Neuronal stem cell (in vitro differentiated cells): ENCODE results near the gene MYO3B.

Source experiments
- DNase-seq: peaks from one replicate; pipeline ENCODE4 v3.0.0-alpha.2; 2013; ENCODE audit warnings: low spot score
- H2AFZ ChIP-seq: one replicate; pipeline ENCODE4 v1.6.1; 2013; ENCODE audit warnings: mild to moderate bottlenecking, low read length, inconsistent platforms
- H2AK5ac ChIP-seq: 2 replicates; pipeline ENCODE4 v1.6.1; 2013; ENCODE audit warnings: low read depth, mild to moderate bottlenecking, inconsistent platforms, low read length, moderate library complexity, mixed read lengths
- H2BK120ac ChIP-seq: 2 replicates; pipeline ENCODE4 v1.6.1; 2013; ENCODE audit warnings: low read depth, mild to moderate bottlenecking, inconsistent platforms, low read length, moderate library complexity, mixed read lengths
- H2BK12ac ChIP-seq: one replicate; pipeline ENCODE4 v1.6.1; 2013; ENCODE audit warnings: low read length, inconsistent platforms
- H2BK15ac ChIP-seq: 2 replicates; pipeline ENCODE4 v1.6.1; 2013; ENCODE audit warnings: mild to moderate bottlenecking, low read length, inconsistent platforms, mixed read lengths
- H2BK5ac ChIP-seq: one replicate; pipeline ENCODE4 v1.6.1; 2013; ENCODE audit warnings: inconsistent platforms, mild to moderate bottlenecking, low read length, moderate library complexity
- H3K14ac ChIP-seq: one replicate; pipeline ENCODE4 v1.6.1; 2013; ENCODE audit warnings: low read length, inconsistent platforms
- H3K18ac ChIP-seq: 2 replicates; pipeline ENCODE4 v1.6.1; 2013; ENCODE audit warnings: low read length, inconsistent platforms
- H3K23ac ChIP-seq: 2 replicates; pipeline ENCODE4 v1.6.1; 2013; ENCODE audit warnings: low read depth, mild to moderate bottlenecking, mixed read lengths, low read length, inconsistent platforms; ENCODE audit not compliant: poor library complexity
- H3K27ac ChIP-seq: replicated peaks from 3 replicates; pipeline ENCODE4 v1.5.1; 2013; ENCODE audit warnings: low read length, inconsistent platforms
- H3K27me3 ChIP-seq, 3 experiments: 2 replicates each; pipeline ENCODE4 v1.6.1; 2013; ENCODE audit warnings: low read length in 3 of 3, mild to moderate bottlenecking in 2 of 3, inconsistent platforms in 1 of 3, low read depth in 1 of 3, mixed read lengths in 1 of 3, moderate library complexity in 1 of 3; ENCODE audit not compliant: control insufficient read depth in 3 of 3, insufficient read depth in 3 of 3
- H3K36me3 ChIP-seq, 2 donors: replicated peaks in 1 of 2; 2 replicates each; pipeline ENCODE4 v1.6.1; 2013; ENCODE audit warnings: low read length in 2 of 2; ENCODE audit not compliant: control insufficient read depth in 2 of 2, insufficient read depth in 2 of 2
- H3K4ac ChIP-seq: 2 replicates; pipeline ENCODE4 v1.6.1; 2013; ENCODE audit warnings: inconsistent platforms, mild to moderate bottlenecking, low read length, moderate library complexity
- H3K4me1 ChIP-seq, 2 donors: 1 replicate in 1 of 2; 2 replicates in 1 of 2; pipeline ENCODE4 v1.6.1; 2013; ENCODE audit warnings: low read length in 2 of 2, low read depth in 1 of 2; ENCODE audit not compliant: control insufficient read depth in 2 of 2, insufficient read depth in 1 of 2
- H3K4me2 ChIP-seq: one replicate; pipeline ENCODE4 v1.6.1; 2013; ENCODE audit warnings: mild to moderate bottlenecking, low read length, inconsistent platforms; ENCODE audit not compliant: insufficient read depth, poor library complexity, severe bottlenecking
- H3K4me3 ChIP-seq, 2 donors: 2 replicates each; pipeline ENCODE4 v1.5.1; 2013; ENCODE audit warnings: low read length in 2 of 2, mild to moderate bottlenecking in 2 of 2, inconsistent platforms in 1 of 2, moderate library complexity in 1 of 2
- H3K79me1 ChIP-seq: one replicate; pipeline ENCODE4 v1.6.1; 2013; ENCODE audit warnings: low read depth, mild to moderate bottlenecking, inconsistent platforms, low read length, moderate library complexity
- H3K9ac ChIP-seq: one replicate; pipeline ENCODE4 v1.6.1; 2013; ENCODE audit warnings: mild to moderate bottlenecking, low read depth, low read length, inconsistent platforms; ENCODE audit not compliant: poor library complexity
- H3K9me3 ChIP-seq, 2 donors: replicated peaks in 1 of 2; 2 replicates each; pipeline versions ENCODE3 to v1.6.1; 2013; ENCODE audit warnings: low read length in 2 of 2, mild to moderate bottlenecking in 2 of 2, inconsistent platforms in 1 of 2, low read depth in 1 of 2, mixed read lengths in 1 of 2, moderate library complexity in 1 of 2; ENCODE audit not compliant: control insufficient read depth in 2 of 2, insufficient read depth in 1 of 2
- H4K8ac ChIP-seq: one replicate; pipeline ENCODE4 v1.6.1; 2013; ENCODE audit warnings: low read depth, mild to moderate bottlenecking, inconsistent platforms, low read length, moderate library complexity
- H4K91ac ChIP-seq: one replicate; pipeline ENCODE4 v1.6.1; 2013; ENCODE audit warnings: low read length, low read depth, mild to moderate bottlenecking, inconsistent platforms; ENCODE audit not compliant: poor library complexity
- WGBS, 2 donors: extraction: QIAGEN DNeasy Blood & Tissue Kit; methylation state at CpG; one replicate each; pipeline ENCODE4 v1.1.7; 2013; ENCODE audit warnings: missing lambda C conversion rate in 2 of 2, mixed read lengths in 1 of 2; ENCODE audit not compliant: insufficient read length in 2 of 2, insufficient replicate concordance in 1 of 2; ENCODE audit errors: extremely low coverage in 2 of 2; 5-methylcytosine and 5-hydroxymethylcytosine counted together

The MYO3B gene

DNA sequence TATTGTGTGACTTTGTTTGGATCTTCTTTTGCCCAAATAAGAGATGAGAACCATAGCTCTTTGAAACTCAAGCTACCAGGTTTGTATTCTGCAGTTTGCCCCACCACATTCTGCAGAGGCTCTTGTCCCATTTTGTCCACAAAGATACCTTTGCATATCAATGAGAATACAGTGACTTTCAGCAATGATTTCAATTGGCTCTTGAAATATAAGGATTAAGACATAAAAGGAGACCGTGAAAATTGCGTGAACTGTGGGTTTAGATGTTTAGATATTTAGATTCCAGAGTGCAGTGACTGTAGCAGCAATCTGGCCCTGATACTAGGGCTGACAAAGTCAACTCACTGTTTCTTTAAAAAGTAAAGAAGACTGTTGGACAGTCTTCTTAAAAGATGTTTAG, 390.6 kb downstream of the MYO3B start:
- Histone ChIP-seq H2BK15ac (no peak overlapping the region), H4K91ac (no peak overlapping the region), H3K79me1 (no peaks in the 10 kb centered on the region), H3K4me1 (no peaks in the 10 kb centered on the region), H2BK120ac (no peak overlapping the region), H3K4me2 (no peak overlapping the region), H3K18ac (no peak overlapping the region), H2BK5ac (no peak overlapping the region), H3K9me3 (no peaks in the 10 kb centered on the region), H3K14ac (no peak overlapping the region), H3K23ac (no peak overlapping the region), H3K27ac (no peak overlapping the region), H4K8ac (no peak overlapping the region), H3K4ac (no peak overlapping the region), H2AK5ac (no peak overlapping the region), H2AFZ (no peak overlapping the region), H3K27me3 (no peaks in the 10 kb centered on the region), H2BK12ac (no peak overlapping the region), H3K36me3 (no peaks in the 10 kb centered on the region), H3K9ac (no peak overlapping the region), H3K4me3 (no peak overlapping the region)
- no CpG with 5 or more reads among the region's 2 CpGs for WGBS, 2 donors
- no peak for DNase-seq

DNA sequence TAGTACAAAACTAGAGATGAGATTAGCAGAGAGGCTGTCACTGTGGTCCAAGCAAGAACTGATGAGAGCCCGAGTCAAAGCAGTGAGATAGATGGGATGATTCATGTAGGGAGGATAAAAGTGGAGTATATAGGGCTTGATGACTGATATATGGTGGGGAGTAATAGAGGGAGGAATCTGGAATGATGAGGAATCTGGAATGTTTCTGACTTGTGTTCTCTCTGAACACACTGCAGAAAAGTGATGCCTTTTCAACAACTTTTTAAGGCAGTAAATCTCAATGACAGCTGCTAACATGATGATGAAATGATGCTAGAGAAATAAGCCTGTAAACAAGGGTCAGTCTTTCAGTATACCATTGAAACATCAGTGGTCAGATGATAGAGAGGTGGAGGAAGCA, 393.7 kb downstream of the MYO3B start:
- no peak for DNase-seq
- no peak overlapping the region for H3K4me2 ChIP-seq
- H3K4ac ChIP-seq, result no peak overlapping the region
- no peak overlapping the region for H2BK15ac ChIP-seq
- no peaks in the 10 kb centered on the region for H3K79me1 ChIP-seq
- no peak overlapping the region for H2BK12ac ChIP-seq
- no peaks in the 10 kb centered on the region for H3K27me3 ChIP-seq
- no peak overlapping the region for H2AK5ac ChIP-seq
- no peak overlapping the region for H4K8ac ChIP-seq
- no peak overlapping the region for H3K14ac ChIP-seq
- no peaks in the 10 kb centered on the region for H3K36me3 ChIP-seq
- H2AFZ ChIP-seq, result no peak overlapping the region
- no peak overlapping the region for H3K27ac ChIP-seq
- no peak overlapping the region for H2BK5ac ChIP-seq
- H4K91ac ChIP-seq, result no peak overlapping the region
- no peaks in the 10 kb centered on the region for H3K9me3 ChIP-seq
- H2BK120ac ChIP-seq, result no peak overlapping the region
- H3K4me3 ChIP-seq, result no peak overlapping the region
- H3K18ac ChIP-seq, result no peak overlapping the region
- H3K23ac ChIP-seq, result no peak overlapping the region
- H3K9ac ChIP-seq, result no peak overlapping the region
- WGBS, 2 donors, result no CpG with 5 or more reads among the region's 1 CpG
- no peaks in the 10 kb centered on the region for H3K4me1 ChIP-seq

DNA sequence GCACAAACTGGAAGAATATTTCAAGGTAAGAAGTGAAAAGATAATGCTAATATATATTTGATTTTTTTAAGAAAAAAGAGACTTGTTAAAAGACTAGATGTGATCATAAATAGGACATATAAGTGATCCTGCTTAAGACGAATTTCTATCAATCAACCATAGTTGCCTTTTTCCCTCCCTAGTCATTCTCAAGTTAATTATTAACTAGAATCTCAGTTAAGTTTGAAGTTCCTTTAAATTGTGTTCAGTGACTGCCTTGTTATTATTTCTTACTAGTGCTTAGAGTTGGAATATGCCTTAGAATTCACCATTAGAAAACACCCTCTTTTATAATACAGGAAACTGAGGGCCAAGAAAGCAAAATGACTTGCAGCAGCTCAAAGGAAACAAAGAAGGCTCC, 395.7 kb downstream of the MYO3B start:
- Histone ChIP-seq H2BK5ac (no peak overlapping the region), H4K8ac (no peak overlapping the region), H3K4me3 (no peak overlapping the region), H2BK12ac (no peak overlapping the region), H3K27ac (no peak overlapping the region), H2BK120ac (no peak overlapping the region), H3K27me3 (no peaks in the 10 kb centered on the region), H3K4me1 (no peaks in the 10 kb centered on the region), H2AFZ (peak overlapping the region; percentile 28), H3K36me3 (no peaks in the 10 kb centered on the region), H3K4ac (no peak overlapping the region), H3K14ac (no peak overlapping the region), H4K91ac (no peak overlapping the region), H3K9ac (no peak overlapping the region), H3K23ac (no peak overlapping the region), H3K4me2 (no peak overlapping the region), H2AK5ac (no peak overlapping the region), H3K9me3 (no peaks in the 10 kb centered on the region), H3K18ac (no peak overlapping the region), H2BK15ac (no peak overlapping the region), H3K79me1 (no peaks in the 10 kb centered on the region)
- DNase-seq, result no peak
- no CpG with 5 or more reads among the region's 1 CpG for WGBS, 2 donors

DNA sequence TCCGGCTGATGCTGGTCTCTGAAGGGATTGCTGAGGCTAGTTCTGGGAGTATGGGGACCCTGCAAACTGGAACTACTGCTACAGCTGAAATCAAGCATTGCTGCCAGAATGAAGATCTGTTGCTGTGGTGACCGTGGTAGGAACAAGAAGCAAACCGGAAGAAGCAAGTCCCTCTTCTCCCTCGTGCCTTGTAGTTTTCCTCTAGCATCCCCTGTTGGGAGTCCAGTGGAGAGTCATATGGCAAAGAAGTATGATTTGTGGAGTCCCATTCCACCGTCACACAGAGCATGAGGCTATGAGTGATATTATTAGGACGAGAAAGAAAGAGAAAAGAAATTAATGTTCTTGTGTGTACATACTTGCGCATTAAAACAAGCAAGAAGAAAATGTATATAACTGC, 398.3 kb downstream of the MYO3B start:
- no peak overlapping the region for H4K8ac ChIP-seq
- H2AK5ac ChIP-seq, result no peak overlapping the region
- H3K9ac ChIP-seq, result no peak overlapping the region
- H3K9me3 ChIP-seq, result no peaks in the 10 kb centered on the region
- no peak overlapping the region for H3K27ac ChIP-seq
- no peak overlapping the region for H4K91ac ChIP-seq
- no peak overlapping the region for H3K23ac ChIP-seq
- no peak overlapping the region for H2BK15ac ChIP-seq
- H2BK5ac ChIP-seq, result no peak overlapping the region
- no CpG with 5 or more reads among the region's 7 CpGs for WGBS, 2 donors
- H3K14ac ChIP-seq, result no peak overlapping the region
- H2AFZ ChIP-seq, result peak overlapping the region; percentile 33
- H3K79me1 ChIP-seq, result no peaks in the 10 kb centered on the region
- no peak overlapping the region for H3K4me3 ChIP-seq
- H3K18ac ChIP-seq, result no peak overlapping the region
- no peak overlapping the region for H2BK12ac ChIP-seq
- H3K36me3 ChIP-seq, result no peaks in the 10 kb centered on the region
- no peak overlapping the region for H2BK120ac ChIP-seq
- H3K4me1 ChIP-seq, result no peaks in the 10 kb centered on the region
- DNase-seq, result no peak
- no peak overlapping the region for H3K4ac ChIP-seq
- H3K4me2 ChIP-seq, result no peak overlapping the region
- no peaks in the 10 kb centered on the region for H3K27me3 ChIP-seq
